ENCODE results near the gene PLA2G12B.

DNA sequence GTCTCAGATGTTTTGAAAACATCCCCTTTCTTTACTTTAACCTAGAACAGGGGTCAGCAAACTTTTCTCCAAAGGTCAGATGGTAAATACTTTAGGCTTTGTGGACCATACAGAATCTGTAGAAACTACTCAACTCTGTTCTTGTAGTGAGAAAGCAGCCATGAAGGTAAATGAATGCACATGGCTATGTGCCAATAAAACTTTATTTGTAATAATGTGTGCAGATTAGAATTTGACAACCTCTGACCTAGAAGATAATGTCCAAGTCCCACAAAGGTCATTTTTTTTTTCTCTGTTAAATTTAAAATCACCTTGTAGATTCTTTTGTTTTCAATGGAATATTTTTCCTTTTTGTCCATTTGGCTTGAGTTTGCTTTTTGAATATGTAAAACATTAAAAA is 43.9 kb downstream of the PLA2G12B start:
- TF ChIP-seq, protein P1, sequence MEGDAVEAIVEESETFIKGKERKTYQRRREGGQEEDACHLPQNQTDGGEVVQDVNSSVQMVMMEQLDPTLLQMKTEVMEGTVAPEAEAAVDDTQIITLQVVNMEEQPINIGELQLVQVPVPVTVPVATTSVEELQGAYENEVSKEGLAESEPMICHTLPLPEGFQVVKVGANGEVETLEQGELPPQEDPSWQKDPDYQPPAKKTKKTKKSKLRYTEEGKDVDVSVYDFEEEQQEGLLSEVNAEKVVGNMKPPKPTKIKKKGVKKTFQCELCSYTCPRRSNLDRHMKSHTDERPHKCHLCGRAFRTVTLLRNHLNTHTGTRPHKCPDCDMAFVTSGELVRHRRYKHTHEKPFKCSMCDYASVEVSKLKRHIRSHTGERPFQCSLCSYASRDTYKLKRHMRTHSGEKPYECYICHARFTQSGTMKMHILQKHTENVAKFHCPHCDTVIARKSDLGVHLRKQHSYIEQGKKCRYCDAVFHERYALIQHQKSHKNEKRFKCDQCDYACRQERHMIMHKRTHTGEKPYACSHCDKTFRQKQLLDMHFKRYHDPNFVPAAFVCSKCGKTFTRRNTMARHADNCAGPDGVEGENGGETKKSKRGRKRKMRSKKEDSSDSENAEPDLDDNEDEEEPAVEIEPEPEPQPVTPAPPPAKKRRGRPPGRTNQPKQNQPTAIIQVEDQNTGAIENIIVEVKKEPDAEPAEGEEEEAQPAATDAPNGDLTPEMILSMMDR (IDR thresholded peaks at IDR 0.05) = no peak
- TF ChIP-seq EP300 (IDR thresholded peaks at IDR 0.05) (no peak), POLR2A (IDR thresholded peaks at IDR 0.05) (no peak)

Data from ovary (tissue), 3 donors.